NOMO-1 treated with dmso at 0.1 percent for 144 hours (cell line): ENCODE results near the gene PYGO2.

Experiments
- DNase-seq: peaks from one replicate; lab custom pipeline; 2025; ENCODE audit not compliant: unreplicated experiment; lab: John Stamatoyannopoulos, UW

The PYGO2 gene

GRCh38 chr1:154962795-154963330, 1.3 kb upstream of the PYGO2 start:
- no peak for DNase-seq

GRCh38 chr1:154962156-154962749, 671 bp upstream of the PYGO2 start:
- no peak for DNase-seq

DNA sequence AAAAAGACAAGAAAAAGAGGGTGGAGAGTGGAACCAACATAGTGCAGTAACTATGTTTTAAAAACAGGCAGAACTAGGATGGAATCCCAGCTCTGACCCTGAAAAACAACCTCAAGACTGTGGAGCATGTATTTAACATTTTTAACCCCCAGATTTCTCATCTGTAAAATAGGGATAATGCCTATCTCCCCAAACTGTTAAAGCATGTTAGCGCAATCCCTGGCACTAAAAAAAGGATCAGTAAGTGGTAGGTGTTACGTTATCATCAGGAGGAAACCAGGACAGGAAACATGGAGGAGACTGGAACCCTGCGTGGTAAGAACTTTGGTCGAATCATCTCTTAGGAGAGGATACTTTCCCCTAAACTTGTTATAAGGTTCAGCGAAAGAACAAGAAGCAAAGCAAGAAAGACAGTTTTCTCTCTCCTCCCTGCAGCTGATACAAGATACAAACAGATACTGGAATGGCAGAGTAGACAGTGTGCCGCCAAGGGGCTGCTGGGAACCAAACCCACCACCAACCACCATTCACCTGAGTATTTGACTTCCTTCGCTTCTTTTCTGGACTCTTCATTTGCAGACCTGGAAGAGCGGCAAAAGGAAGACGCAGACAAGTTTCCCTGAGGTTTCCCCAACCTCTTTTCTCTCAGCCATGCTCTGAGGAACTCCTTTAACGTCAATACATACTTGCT, 991 bp downstream of the PYGO2 start:
- DNase-seq = no peak

- no peak for DNase-seq
These were observed 2.2 kb downstream of the PYGO2 start for GRCh38 chr1:154959426-154959780.

DNA sequence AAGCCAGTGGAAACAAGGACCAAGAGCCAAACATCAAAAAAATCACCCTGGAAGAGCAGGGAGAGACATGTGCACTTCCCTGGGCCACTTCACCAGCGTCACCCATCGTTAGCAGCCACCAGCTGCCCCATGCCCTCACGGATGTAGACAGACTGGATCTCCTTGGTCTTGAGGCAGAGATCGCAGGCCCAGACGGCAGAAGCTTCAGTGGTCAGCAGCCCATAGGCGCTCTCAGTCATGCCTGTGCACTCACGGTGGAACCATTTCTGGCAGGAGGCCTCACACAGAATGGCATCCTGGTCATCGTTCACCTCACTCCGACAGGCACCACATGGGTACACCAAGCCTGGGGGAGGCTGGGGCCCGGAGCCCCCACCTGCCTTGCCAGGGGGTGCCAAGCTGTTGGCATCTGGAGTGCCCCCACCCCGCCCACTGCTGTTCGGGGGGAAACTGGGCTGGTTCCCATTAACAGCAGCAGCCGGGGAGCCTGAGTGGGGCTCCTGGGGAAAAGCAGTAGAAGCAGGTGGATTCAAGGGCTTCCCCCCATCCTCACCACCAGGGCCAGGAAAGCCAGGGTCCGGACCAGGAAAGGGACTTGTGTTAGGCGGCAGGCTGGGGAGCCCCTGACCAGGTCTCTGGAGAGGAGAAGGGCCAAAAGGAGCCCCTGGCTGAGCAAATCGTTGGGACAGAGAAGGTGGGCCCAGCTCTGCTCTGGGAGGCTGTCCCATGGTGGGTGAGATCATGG, 2.7 kb downstream of the PYGO2 start:
- DNase-seq = no peak

DNA sequence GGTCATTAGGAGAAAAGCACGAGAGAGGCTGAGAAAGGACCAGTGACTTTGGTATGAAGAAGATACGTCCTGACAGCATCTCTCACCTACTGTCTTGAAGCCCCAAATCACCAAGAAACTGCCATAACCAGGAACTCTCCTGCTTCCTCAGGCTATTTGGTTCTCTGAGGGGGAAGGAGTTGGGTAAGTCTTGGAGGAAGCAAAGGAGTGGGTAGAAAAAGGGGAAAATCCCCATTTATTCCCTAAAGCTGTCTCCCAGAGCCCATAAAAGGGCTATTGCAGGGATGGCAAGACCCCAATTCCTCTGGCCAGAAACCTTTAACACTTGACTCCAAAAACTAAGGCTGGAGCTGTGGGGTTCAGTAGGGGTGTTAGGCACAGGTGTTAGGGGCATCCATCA, 3.5 kb downstream of the PYGO2 start:
- DNase-seq = no peak

DNA sequence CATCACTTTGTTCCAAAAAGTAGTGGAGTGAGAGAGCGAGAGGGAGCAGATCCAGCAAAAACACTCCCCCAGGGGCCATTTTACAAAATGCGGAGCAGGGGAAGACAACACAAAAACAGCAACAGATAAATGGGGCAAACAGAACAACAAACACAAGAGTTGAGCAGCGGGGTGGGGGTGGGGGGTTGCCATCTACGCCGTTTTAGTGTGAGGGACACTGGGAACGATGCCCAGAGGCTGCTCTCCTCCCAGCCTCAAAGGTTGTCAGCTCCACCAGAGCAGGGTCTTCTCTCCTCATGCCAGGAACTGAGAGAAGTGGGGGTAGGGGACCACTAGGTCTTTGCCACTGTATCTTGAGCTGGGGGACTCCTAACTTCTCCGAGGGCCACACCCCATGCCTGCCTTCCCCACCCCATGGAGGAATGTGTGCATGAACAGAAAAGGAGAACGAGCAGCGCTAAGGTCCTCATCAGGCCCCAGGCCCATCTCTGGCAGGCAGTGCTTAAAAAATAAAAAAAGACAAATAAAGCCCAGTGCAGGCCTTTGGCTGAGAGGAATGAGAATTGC, 4.4 kb downstream of the PYGO2 start:
- DNase-seq = no peak

DNA sequence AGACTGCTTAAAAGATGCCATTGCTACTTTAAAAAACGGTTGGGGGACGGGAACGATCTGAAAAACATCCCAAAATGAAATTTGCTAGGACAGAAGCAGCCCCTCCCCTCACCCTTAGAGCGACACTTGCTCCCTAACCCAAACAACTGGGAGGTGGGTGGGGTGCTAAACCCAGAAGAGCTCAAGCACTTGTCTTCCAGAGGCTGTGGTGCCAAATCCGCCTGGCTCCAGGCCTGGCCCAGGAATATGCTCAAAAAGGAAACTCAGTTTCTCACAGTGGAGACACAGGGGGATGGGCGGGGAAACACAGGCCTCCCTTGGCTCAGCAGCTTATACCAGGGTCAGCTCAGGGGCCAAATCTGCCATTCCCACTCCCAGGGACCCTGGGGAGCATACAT, 5.0 kb downstream of the PYGO2 start:
- no peak for DNase-seq

GRCh38 chr1:154955718-154956543, 5.7 kb downstream of the PYGO2 start, which contains the start of gene PBXIP1:
PBXIP1 (minus strand) TSS chr1:154956099; CDS start chr1:154953721, 2,378 bp downstream.
- DNase-seq = peak; percentile 84

- DNase-seq = no peak
These were observed 6.4 kb downstream of the PYGO2 start for GRCh38 chr1:154955039-154955717.

DNA sequence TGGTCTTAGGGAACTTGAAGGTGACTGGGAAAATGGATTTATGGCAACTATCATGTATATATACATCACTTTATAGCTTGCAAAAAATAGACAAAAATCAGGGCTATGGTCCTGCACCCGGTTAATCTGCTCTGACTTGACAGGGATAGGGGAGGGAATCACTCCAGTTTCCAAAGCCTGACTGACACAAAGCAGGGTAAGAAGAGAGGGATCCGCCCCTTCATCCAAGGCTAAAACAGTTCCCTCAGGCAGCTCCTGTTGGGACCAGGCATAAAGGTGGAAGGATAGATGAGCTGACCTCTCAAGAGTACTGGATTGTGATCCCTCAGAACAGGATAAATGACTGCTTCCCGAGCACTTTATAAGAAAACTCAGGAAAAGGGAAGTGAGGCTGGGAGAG, 7.0 kb downstream of the PYGO2 start:
- DNase-seq = no peak

DNA sequence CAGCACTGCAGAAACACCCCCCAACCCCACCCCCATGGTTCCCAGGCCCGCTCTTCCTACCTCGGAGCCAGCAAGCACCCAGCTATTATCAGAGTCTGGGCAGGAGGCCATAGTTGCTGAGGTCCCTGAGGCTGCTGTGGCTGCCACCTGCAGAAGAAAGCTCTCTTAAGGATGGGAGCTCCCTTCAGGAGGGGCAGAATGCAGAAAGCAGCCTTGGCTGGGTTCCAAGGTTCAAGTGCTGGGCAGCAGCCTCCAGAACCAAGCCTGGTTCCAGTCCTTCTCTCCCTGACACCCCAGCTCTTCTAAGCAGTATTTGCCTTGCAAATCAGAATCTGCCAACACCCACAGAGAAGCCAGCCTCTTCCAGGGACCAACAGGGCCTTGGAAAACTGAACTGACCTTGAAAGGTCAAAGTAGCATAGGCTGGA, 8.0 kb downstream of the PYGO2 start:
- DNase-seq = no peak

GRCh38 chr1:154952664-154953063, 8.9 kb downstream of the PYGO2 start:
- no peak for DNase-seq

GRCh38 chr1:154951901-154952657, 9.5 kb downstream of the PYGO2 start:
- no peak for DNase-seq

- DNase-seq = no peak
These were observed 13.5 kb downstream of the PYGO2 start for GRCh38 chr1:154948079-154948478.

GRCh38 chr1:154945962-154946850, 15.4 kb downstream of the PYGO2 start:
- DNase-seq = no peak

DNA sequence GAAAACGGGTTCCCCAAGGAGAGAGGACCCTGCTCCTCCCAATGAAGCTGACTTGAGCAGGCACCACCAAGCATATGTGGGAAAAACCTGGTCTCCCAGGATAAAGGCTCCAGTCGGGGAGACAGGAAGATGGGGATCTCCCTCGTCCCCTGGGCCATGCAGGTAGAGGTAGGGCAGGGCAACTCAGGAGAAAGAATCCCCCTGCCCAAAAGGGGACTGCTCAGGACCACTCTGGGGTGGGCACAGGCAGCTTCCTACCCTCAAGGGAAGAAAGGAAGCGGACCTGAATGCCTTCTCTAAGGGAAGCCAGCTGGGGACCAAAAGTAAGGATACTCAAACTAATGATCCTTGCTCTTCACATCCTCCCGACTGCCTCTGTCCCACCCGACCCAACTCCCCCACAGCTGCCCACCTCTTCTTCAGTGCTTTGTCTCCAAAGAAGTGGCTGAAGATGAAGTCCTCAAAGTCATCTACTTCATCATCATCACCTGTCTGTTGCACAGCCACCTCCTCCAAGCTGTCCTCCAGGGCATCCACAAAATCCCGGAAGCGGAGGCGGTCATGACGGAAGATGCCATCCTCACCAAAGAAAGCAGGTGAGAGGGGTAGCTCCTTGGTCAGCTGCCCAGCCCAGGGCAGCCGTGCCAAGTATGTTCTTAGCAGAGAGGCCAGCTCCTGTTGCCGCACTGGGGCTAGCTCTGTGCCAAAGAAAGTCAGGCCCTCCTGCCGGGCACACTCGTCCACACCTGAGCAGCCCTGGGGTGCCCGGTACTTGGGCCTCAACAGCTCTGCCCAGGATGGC, 16.2 kb downstream of the PYGO2 start:
- DNase-seq = no peak
